DOHH2 (cell line): ENCODE data around the gene LRRC1.

ENCODE experiments used
- H3F3A ChIP-seq: fragments of 200-600 bp; sonication (generic), shearing (Covaris generic); 2 replicates; pipeline ENCODE4 v1.6.0; 2016; ENCODE audit warnings: antibody characterized with exemption, mild to moderate bottlenecking; ENCODE audit not compliant: control insufficient read depth, insufficient read depth
- H3K27ac ChIP-seq: fragments of 200-600 bp; sonication (generic); 2 replicates; pipeline ENCODE4 v1.5.1; 2014; ENCODE audit warnings: low read depth, mild to moderate bottlenecking, low read length, moderate library complexity
- H3K27me3 ChIP-seq: fragments of 200-600 bp; sonication (generic); 2 replicates; pipeline ENCODE4 v1.6.1; 2014; ENCODE audit warnings: mild to moderate bottlenecking, low read length, mixed read lengths; ENCODE audit not compliant: control insufficient read depth
- H3K36me3 ChIP-seq: fragments of 200-600 bp; sonication (generic); 2 replicates; pipeline ENCODE4 v1.6.1; 2014; ENCODE audit warnings: mild to moderate bottlenecking, low read length, moderate library complexity, mixed read lengths; ENCODE audit not compliant: control insufficient read depth
- H3K4me1 ChIP-seq: fragments of 200-600 bp; sonication (generic); 2 replicates; pipeline ENCODE4 v1.6.1; 2014; ENCODE audit warnings: mild to moderate bottlenecking, low read length, mixed read lengths; ENCODE audit not compliant: control insufficient read depth
- H3K4me2 ChIP-seq: fragments of 200-600 bp; sonication (generic); 2 replicates; pipeline ENCODE4 v1.6.0; 2014; ENCODE audit warnings: mild to moderate bottlenecking, low read length, moderate library complexity
- H3K4me3 ChIP-seq: fragments of 200-600 bp; sonication (generic); 2 replicates; pipeline ENCODE4 v1.5.1; 2014; ENCODE audit warnings: mild to moderate bottlenecking, low read length, mixed read lengths
- H3K79me2 ChIP-seq: fragments of 200-600 bp; sonication (generic); 2 replicates; pipeline ENCODE4 v1.6.1; 2014; ENCODE audit warnings: mild to moderate bottlenecking, low read length, mixed read lengths; ENCODE audit not compliant: control insufficient read depth
- H3K9me2 ChIP-seq: fragments of 200-600 bp; sonication (generic); replicated peaks from 2 replicates; pipeline ENCODE4 v1.6.1; 2014; ENCODE audit warnings: mild to moderate bottlenecking, low read length, mixed read lengths; ENCODE audit not compliant: control insufficient read depth
- H3K9me3 ChIP-seq: fragments of 200-600 bp; sonication (generic); 2 replicates; pipeline ENCODE4 v1.6.1; 2014; ENCODE audit warnings: antibody characterized with exemption, low read length, mixed read lengths; ENCODE audit not compliant: control insufficient read depth, insufficient read depth
- H4K20me1 ChIP-seq: fragments of 200-600 bp; sonication (generic); 2 replicates; pipeline ENCODE4 v1.6.0; 2014; ENCODE audit warnings: low read depth, mild to moderate bottlenecking, antibody characterized with exemption, low read length, moderate library complexity; ENCODE audit not compliant: control insufficient read depth, insufficient read depth
- CTCF ChIP-seq: fragments of 200-600 bp; sonication (generic); IDR thresholded peaks from one replicate; pipeline ENCODE4 v1.5.1; 2014; ENCODE audit warnings: antibody characterized with exemption, mild to moderate bottlenecking, low read depth, low read length; ENCODE audit not compliant: poor library complexity, severe bottlenecking
- EZH2phosphoT487 ChIP-seq: fragments of 200-600 bp; sonication (generic); IDR thresholded peaks from 2 replicates; pipeline ENCODE4 v1.6.1; 2017; ENCODE audit warnings: borderline replicate concordance, mild to moderate bottlenecking, antibody characterized with exemption, low read length, moderate library complexity, mixed read lengths

The LRRC1 gene

GRCh38 chr6:53833155-53833554, 38.4 kb downstream of the LRRC1 start:
- no peaks in the 10 kb centered on the region for H3F3A ChIP-seq
- no peaks in the 10 kb centered on the region for H3K36me3 ChIP-seq
- H3K27me3 ChIP-seq: no peaks in the 10 kb centered on the region
- H3K79me2 ChIP-seq: no peaks in the 10 kb centered on the region
- TF ChIP-seq CTCF (no peak), EZH2phosphoT487 (no peak)
- no peaks in the 10 kb centered on the region for H3K9me2 ChIP-seq
- no peaks in the 10 kb centered on the region for H4K20me1 ChIP-seq
- no peaks in the 10 kb centered on the region for H3K9me3 ChIP-seq
- H3K4me2 ChIP-seq: no peak overlapping the region
- no peak overlapping the region for H3K4me3 ChIP-seq
- H3K27ac ChIP-seq: no peak overlapping the region
- H3K4me1 ChIP-seq: no peaks in the 10 kb centered on the region

DNA sequence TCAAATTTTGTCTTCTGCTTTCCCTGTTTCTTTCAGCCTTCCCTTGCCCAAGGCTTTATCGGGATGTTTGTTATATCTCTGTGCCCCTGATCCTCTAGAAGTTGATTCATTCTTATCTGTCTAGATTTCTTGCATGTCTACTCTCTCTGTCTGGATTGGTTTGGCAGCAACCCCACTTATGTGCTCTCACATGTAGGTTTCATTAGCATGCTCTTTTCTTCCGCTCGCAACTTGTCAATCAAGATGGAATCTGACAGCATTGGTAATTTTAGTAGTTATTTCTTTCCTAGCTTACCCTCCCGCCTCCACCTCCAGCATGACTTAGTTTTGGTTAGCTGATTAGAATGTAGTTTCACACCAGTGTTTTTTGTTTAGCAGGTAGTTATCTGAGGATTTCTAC, 39.3 kb downstream of the LRRC1 start:
- H3F3A ChIP-seq: no peaks in the 10 kb centered on the region
- H3K9me3 ChIP-seq: no peaks in the 10 kb centered on the region
- no peaks in the 10 kb centered on the region for H3K4me1 ChIP-seq
- H3K9me2 ChIP-seq: no peaks in the 10 kb centered on the region
- no peak overlapping the region for H3K4me2 ChIP-seq
- H3K27ac ChIP-seq: no peak overlapping the region
- H3K27me3 ChIP-seq: no peaks in the 10 kb centered on the region
- no peaks in the 10 kb centered on the region for H3K36me3 ChIP-seq
- no peak overlapping the region for H3K4me3 ChIP-seq
- H3K79me2 ChIP-seq: no peaks in the 10 kb centered on the region
- no peaks in the 10 kb centered on the region for H4K20me1 ChIP-seq
- TF ChIP-seq EZH2phosphoT487 (no peak), CTCF (no peak)

- TF ChIP-seq CTCF: no peak
- H3F3A ChIP-seq: no peaks in the 10 kb centered on the region
- H3K9me3 ChIP-seq: no peaks in the 10 kb centered on the region
- H3K27me3 ChIP-seq: no peaks in the 10 kb centered on the region
- no peak overlapping the region for H3K4me2 ChIP-seq
- no peaks in the 10 kb centered on the region for H3K9me2 ChIP-seq
- no peak overlapping the region for H3K27ac ChIP-seq
- H3K36me3 ChIP-seq: no peaks in the 10 kb centered on the region
- H3K79me2 ChIP-seq: no peaks in the 10 kb centered on the region
- no peak overlapping the region for H3K4me3 ChIP-seq
- no peaks in the 10 kb centered on the region for H3K4me1 ChIP-seq
- H4K20me1 ChIP-seq: no peaks in the 10 kb centered on the region
Measured at GRCh38 chr6:53837865-53838769, 43.3 kb downstream of the LRRC1 start.
